H9 (cell line): Measurements from ENCODE around the gene SETD3. TPM values are rescaled to one million over a fixed set of nuclear protein-coding genes. Genes with fewer than 3 reads are reported as not detected.

Experiments used
- DNase-seq: peaks from one replicate; pipeline ENCODE4 v3.0.0-alpha.2; 2017
- H2AFZ ChIP-seq: one replicate; pipeline ENCODE4 v1.6.1; 2013; ENCODE audit warnings: mild to moderate bottlenecking, low read length, control low read depth, moderate library complexity
- H2AK5ac ChIP-seq: 2 replicates; pipeline ENCODE4 v1.6.1; 2013; ENCODE audit warnings: low read length, control low read depth, mixed read lengths; ENCODE audit not compliant: insufficient read length
- H2BK120ac ChIP-seq: one replicate; pipeline ENCODE4 v1.6.1; 2013; ENCODE audit warnings: low read depth, mild to moderate bottlenecking, low read length, control low read depth, inconsistent platforms; ENCODE audit not compliant: poor library complexity, severe bottlenecking
- H2BK12ac ChIP-seq: 2 replicates; pipeline ENCODE4 v1.6.1; 2013; ENCODE audit warnings: low read length, control low read depth, mixed read lengths, low read depth; ENCODE audit not compliant: insufficient read length
- H2BK15ac ChIP-seq: 2 replicates; pipeline ENCODE4 v1.6.1; 2013; ENCODE audit warnings: low read depth, low read length, control low read depth
- H2BK20ac ChIP-seq: one replicate; pipeline ENCODE4 v1.6.1; 2013; ENCODE audit warnings: low read depth, mild to moderate bottlenecking, low read length, control low read depth, inconsistent platforms; ENCODE audit not compliant: poor library complexity, severe bottlenecking
- H2BK5ac ChIP-seq: 2 replicates; pipeline ENCODE4 v1.6.1; 2013; ENCODE audit warnings: low read length, control low read depth, mixed read lengths; ENCODE audit not compliant: insufficient read length
- H3K14ac ChIP-seq: 2 replicates; pipeline ENCODE4 v1.6.1; 2013; ENCODE audit warnings: low read length, control low read depth; ENCODE audit not compliant: insufficient read depth
- H3K18ac ChIP-seq: 2 replicates; pipeline ENCODE4 v1.6.1; 2013; ENCODE audit warnings: low read depth, mild to moderate bottlenecking, mixed read lengths, low read length, control low read depth; ENCODE audit not compliant: insufficient read length
- H3K23ac ChIP-seq: 2 replicates; pipeline ENCODE4 v1.6.1; 2013; ENCODE audit warnings: low read length, control low read depth, mixed read lengths, low read depth; ENCODE audit not compliant: insufficient read length
- H3K23me2 ChIP-seq: 2 replicates; pipeline ENCODE4 v1.6.1; 2013; ENCODE audit warnings: low read depth, mild to moderate bottlenecking, mixed read lengths, low read length, control low read depth; ENCODE audit not compliant: insufficient read length, poor library complexity, severe bottlenecking
- H3K27ac ChIP-seq: 2 replicates; pipeline ENCODE4 v1.5.1; 2013; ENCODE audit warnings: low read length, control low read depth, mixed read lengths, low read depth; ENCODE audit not compliant: insufficient read length
- H3K27me3 ChIP-seq: 2 replicates; pipeline ENCODE4 v1.6.1; 2013; ENCODE audit warnings: low read length, control low read depth, inconsistent platforms; ENCODE audit not compliant: insufficient read depth
- H3K4ac ChIP-seq: 2 replicates; pipeline ENCODE4 v1.6.1; 2013; ENCODE audit warnings: low read depth, mild to moderate bottlenecking, control low read depth, inconsistent platforms, low read length, moderate library complexity
- H3K4me1 ChIP-seq: 2 replicates; pipeline ENCODE4 v1.6.1; 2013; ENCODE audit warnings: low read length, control low read depth, inconsistent platforms; ENCODE audit not compliant: insufficient read depth
- H3K4me2 ChIP-seq: 2 replicates; pipeline ENCODE4 v1.6.1; 2013; ENCODE audit warnings: low read length, control low read depth, mixed read lengths; ENCODE audit not compliant: insufficient read length, insufficient read depth
- H3K56ac ChIP-seq: 2 replicates; pipeline ENCODE4 v1.6.1; 2013; ENCODE audit warnings: low read depth, mild to moderate bottlenecking, mixed read lengths, low read length, control low read depth; ENCODE audit not compliant: insufficient read length
- H3K79me1 ChIP-seq: 2 replicates; pipeline ENCODE4 v1.6.1; 2013; ENCODE audit warnings: low read depth, mild to moderate bottlenecking, moderate library complexity, low read length, control low read depth, inconsistent platforms; ENCODE audit not compliant: insufficient read depth, poor library complexity, severe bottlenecking
- H3K79me2 ChIP-seq: 2 replicates; pipeline ENCODE4 v1.6.1; 2013; ENCODE audit warnings: low read length, control low read depth, inconsistent platforms; ENCODE audit not compliant: insufficient read depth
- H3K9ac ChIP-seq: 2 replicates; pipeline ENCODE4 v1.6.1; 2013; ENCODE audit warnings: low read length, control low read depth, mixed read lengths; ENCODE audit not compliant: insufficient read length; ENCODE audit errors: extremely low read depth
- H3K9me3 ChIP-seq: one replicate; pipeline ENCODE4 v1.6.1; 2013; ENCODE audit warnings: low read depth, low read length, inconsistent platforms; ENCODE audit not compliant: control insufficient read depth
- H3T11ph ChIP-seq: one replicate; pipeline ENCODE4 v1.6.1; 2013; ENCODE audit warnings: mild to moderate bottlenecking, low read length, control low read depth, inconsistent platforms
- H4K20me1 ChIP-seq: one replicate; pipeline ENCODE4 v1.6.1; 2013; ENCODE audit not compliant: control insufficient read depth, insufficient read length, insufficient read depth
- H4K5ac ChIP-seq: 2 replicates; pipeline ENCODE4 v1.6.1; 2013; ENCODE audit warnings: low read depth, mild to moderate bottlenecking, mixed read lengths, low read length, control low read depth; ENCODE audit not compliant: insufficient read length
- H4K8ac ChIP-seq: replicated peaks from 2 replicates; pipeline ENCODE4 v1.6.1; 2013; ENCODE audit warnings: low read length, control low read depth, mixed read lengths, low read depth; ENCODE audit not compliant: insufficient read length
- H4K91ac ChIP-seq: 2 replicates; pipeline ENCODE4 v1.6.1; 2013; ENCODE audit warnings: low read depth, mild to moderate bottlenecking, moderate library complexity, mixed read lengths, low read length, control low read depth; ENCODE audit not compliant: insufficient read length
- H3K27ac Mint-ChIP-seq, 3 experiments: 2 replicates in 2 of 3; 3 replicates in 1 of 3; pipeline ENCODE4 v1.8.0; 2020 to 2021; ENCODE audit warnings: mixed read lengths in 3 of 3, mild to moderate bottlenecking in 1 of 3, moderate library complexity in 1 of 3
- H3K27me3 Mint-ChIP-seq: 2 replicates; pipeline ENCODE4 v1.8.0; 2021; ENCODE audit warnings: low read depth, mild to moderate bottlenecking, moderate library complexity, mixed read lengths
- H3K36me3 Mint-ChIP-seq, 3 experiments: 2 replicates in 2 of 3; 3 replicates in 1 of 3; pipeline ENCODE4 v1.8.0; 2020 to 2021; ENCODE audit warnings: low read depth in 3 of 3, mixed read lengths in 3 of 3; ENCODE audit not compliant: insufficient read depth in 1 of 3
- H3K4me1 Mint-ChIP-seq, 2 experiments: 2 replicates each; pipeline ENCODE4 v1.8.0; 2020; ENCODE audit warnings: mixed read lengths in 2 of 2
- H3K4me3 Mint-ChIP-seq, 2 experiments: 2 replicates in 1 of 2; 3 replicates in 1 of 2; pipeline ENCODE4 v1.8.0; 2020 to 2021; ENCODE audit warnings: mild to moderate bottlenecking in 2 of 2, mixed read lengths in 2 of 2, moderate library complexity in 1 of 2
- H3K9me3 Mint-ChIP-seq, 2 experiments: 2 replicates in 1 of 2; 3 replicates in 1 of 2; pipeline ENCODE4 v1.8.0; 2020; ENCODE audit warnings: mild to moderate bottlenecking in 2 of 2, mixed read lengths in 2 of 2, moderate library complexity in 1 of 2
- WGBS: extraction: QIAGEN DNeasy Blood & Tissue Kit; methylation state at CpG from one replicate; pipeline ENCODE4 v1.1.7; 2013; ENCODE audit warnings: missing lambda C conversion rate, low lambda C conversion rate, mixed read lengths; ENCODE audit not compliant: insufficient read length; ENCODE audit errors: extremely low coverage; 5-methylcytosine and 5-hydroxymethylcytosine counted together
- total RNA-seq: library from RNA; stranded (reverse); gene quantifications from 2 replicates; pipeline ENCODE4 v1.2.1, GENCODE V29; 2021
- TF ChIP-seq, protein P1 (sequence below): fragments of 200-600 bp; sonication (generic); conservative IDR thresholded peaks from 3 replicates; pipeline ENCODE4 v1.8.0; 2021; ENCODE audit warnings: antibody characterized with exemption, mild to moderate bottlenecking

Gene SETD3
- total RNA-seq, 1 experiment from 2014 or later: 56.7 TPM

DNA sequence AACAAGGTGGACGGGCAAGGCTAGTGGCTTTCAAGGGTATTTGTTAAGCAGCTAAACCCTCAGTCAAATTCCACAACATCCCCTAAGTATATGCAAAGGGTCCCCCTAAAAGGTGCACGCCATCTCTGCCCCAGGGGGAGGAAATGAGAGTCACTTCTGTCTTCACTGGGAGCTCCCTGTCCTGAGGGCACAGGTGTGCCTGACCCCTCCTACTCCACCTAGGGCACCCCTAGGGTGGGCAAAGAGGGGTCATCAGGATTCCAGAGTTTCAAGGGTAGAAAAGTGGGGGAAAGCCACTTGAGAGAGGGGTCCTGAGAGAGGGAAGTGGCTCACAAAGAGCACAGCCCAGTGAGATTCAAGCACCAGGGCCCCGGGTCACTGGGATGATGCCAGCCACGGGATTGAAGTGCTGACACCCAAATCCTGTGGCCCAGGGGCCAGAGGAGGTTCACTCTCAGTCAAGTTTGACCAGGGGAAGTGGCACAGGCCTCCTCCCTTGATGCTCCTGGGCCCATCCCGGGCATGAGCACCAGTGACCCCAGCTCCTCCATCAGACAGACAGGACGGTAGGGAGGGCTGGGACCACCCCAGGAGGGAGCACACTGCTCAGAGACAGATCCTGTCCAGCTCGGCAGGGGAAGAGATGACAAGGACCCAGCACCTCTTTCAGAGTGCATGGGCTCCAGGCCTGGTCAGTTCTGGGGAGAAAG, 126.3 kb downstream of the SETD3 start:
- H2BK20ac ChIP-seq: no peak overlapping the region
- Mint-ChIP-seq H3K27me3 (no peaks in the 10 kb centered on the region; the same call in 1 of the 2 replicates), H3K27ac (peak overlapping the region in 2 of 3 experiments; percentile 10 to 31; a peak in 1 of 7 replicates), H3K4me1 (peaks cover 4 to 8% of the 10 kb centered on the region in 2 experiments), H3K9me3 (no peaks in the 10 kb centered on the region), H3K36me3 (no peaks in the 10 kb centered on the region; a peak in 1 of 7 replicates), H3K4me3 (no peak overlapping the region)
- H4K5ac ChIP-seq: no peak overlapping the region
- H3K4me2 ChIP-seq: no peak overlapping the region
- H4K8ac ChIP-seq: no peak overlapping the region
- H3K27me3 ChIP-seq: no peaks in the 10 kb centered on the region
- no peak overlapping the region for H2BK12ac ChIP-seq
- no peak overlapping the region for H2BK120ac ChIP-seq
- H3K4me1 ChIP-seq: no peaks in the 10 kb centered on the region
- H3K23ac ChIP-seq: no peak overlapping the region
- no peaks in the 10 kb centered on the region for H4K20me1 ChIP-seq
- H2AK5ac ChIP-seq: no peak overlapping the region
- H3K56ac ChIP-seq: no peak overlapping the region
- no peak overlapping the region for H3K4ac ChIP-seq
- TF ChIP-seq, protein P1, sequence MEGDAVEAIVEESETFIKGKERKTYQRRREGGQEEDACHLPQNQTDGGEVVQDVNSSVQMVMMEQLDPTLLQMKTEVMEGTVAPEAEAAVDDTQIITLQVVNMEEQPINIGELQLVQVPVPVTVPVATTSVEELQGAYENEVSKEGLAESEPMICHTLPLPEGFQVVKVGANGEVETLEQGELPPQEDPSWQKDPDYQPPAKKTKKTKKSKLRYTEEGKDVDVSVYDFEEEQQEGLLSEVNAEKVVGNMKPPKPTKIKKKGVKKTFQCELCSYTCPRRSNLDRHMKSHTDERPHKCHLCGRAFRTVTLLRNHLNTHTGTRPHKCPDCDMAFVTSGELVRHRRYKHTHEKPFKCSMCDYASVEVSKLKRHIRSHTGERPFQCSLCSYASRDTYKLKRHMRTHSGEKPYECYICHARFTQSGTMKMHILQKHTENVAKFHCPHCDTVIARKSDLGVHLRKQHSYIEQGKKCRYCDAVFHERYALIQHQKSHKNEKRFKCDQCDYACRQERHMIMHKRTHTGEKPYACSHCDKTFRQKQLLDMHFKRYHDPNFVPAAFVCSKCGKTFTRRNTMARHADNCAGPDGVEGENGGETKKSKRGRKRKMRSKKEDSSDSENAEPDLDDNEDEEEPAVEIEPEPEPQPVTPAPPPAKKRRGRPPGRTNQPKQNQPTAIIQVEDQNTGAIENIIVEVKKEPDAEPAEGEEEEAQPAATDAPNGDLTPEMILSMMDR: no peak
- no peak overlapping the region for H3K27ac ChIP-seq
- no peaks in the 10 kb centered on the region for H3K79me1 ChIP-seq
- no CpG with 5 or more reads among the region's 7 CpGs for WGBS
- H2AFZ ChIP-seq: no peak overlapping the region
- no peak overlapping the region for H2BK15ac ChIP-seq
- no peak overlapping the region for H3K9ac ChIP-seq
- H3K79me2 ChIP-seq: no peaks in the 10 kb centered on the region
- H4K91ac ChIP-seq: no peak overlapping the region
- H3K23me2 ChIP-seq: no peaks in the 10 kb centered on the region
- no peak overlapping the region for H3K18ac ChIP-seq
- DNase-seq: no peak
- H3T11ph ChIP-seq: no peak overlapping the region
- H3K9me3 ChIP-seq: no peaks in the 10 kb centered on the region
- no peak overlapping the region for H3K14ac ChIP-seq
- H2BK5ac ChIP-seq: no peak overlapping the region
